KMS-11 (cell line): ENCODE measurements around the gene PLXNA2.

Experiments
- H2AFZ ChIP-seq: fragments of 200-600 bp; sonication (generic); 2 replicates; pipeline ENCODE4 v1.6.1; 2016; ENCODE audit warnings: antibody characterized with exemption, mixed run types, low read depth
- H3K27ac ChIP-seq: fragments of 200-600 bp; sonication (generic); 2 replicates; pipeline ENCODE4 v1.6.1; 2016; ENCODE audit warnings: mild to moderate bottlenecking, mixed run types
- H3K27me3 ChIP-seq: fragments of 200-600 bp; sonication (generic); 2 replicates; pipeline ENCODE4 v1.6.1; 2017; ENCODE audit warnings: mild to moderate bottlenecking, low read depth, mixed run types, moderate library complexity; ENCODE audit not compliant: insufficient read depth
- H3K36me3 ChIP-seq: fragments of 200-600 bp; sonication (generic); 2 replicates; pipeline ENCODE4 v1.6.1; 2017; ENCODE audit warnings: mild to moderate bottlenecking, mixed run types; ENCODE audit not compliant: insufficient read depth
- H3K4me1 ChIP-seq: fragments of 200-600 bp; sonication (generic); 2 replicates; pipeline ENCODE4 v1.6.1; 2016; ENCODE audit warnings: mild to moderate bottlenecking, low read depth, mixed run types; ENCODE audit not compliant: poor library complexity, severe bottlenecking
- H3K4me2 ChIP-seq: fragments of 200-600 bp; sonication (generic); 2 replicates; pipeline ENCODE4 v1.7.0; 2016; ENCODE audit warnings: mild to moderate bottlenecking, mixed run types
- H3K4me3 ChIP-seq: fragments of 200-600 bp; sonication (generic); IDR thresholded peaks from 2 replicates; pipeline ENCODE4 v1.6.1; 2017; ENCODE audit warnings: low read depth, low read length, mixed read lengths; ENCODE audit not compliant: insufficient read depth
- H3K79me2 ChIP-seq: fragments of 200-600 bp; sonication (generic); 2 replicates; pipeline ENCODE4 v1.6.1; 2016; ENCODE audit warnings: low read depth, mixed run types; ENCODE audit not compliant: insufficient read depth
- H3K9ac ChIP-seq: fragments of 200-600 bp; sonication (generic); 2 replicates; pipeline ENCODE4 v1.6.1; 2016; ENCODE audit warnings: mild to moderate bottlenecking, mixed run types
- H4K20me1 ChIP-seq: fragments of 200-600 bp; sonication (generic); 2 replicates; pipeline ENCODE4 v1.6.1; 2016; ENCODE audit warnings: mild to moderate bottlenecking, mixed run types; ENCODE audit not compliant: insufficient read depth
- CTCF ChIP-seq: fragments of 200-600 bp; sonication (generic); conservative IDR thresholded peaks from 2 replicates; pipeline ENCODE4 v1.6.1; 2017; ENCODE audit warnings: low read depth, mild to moderate bottlenecking, antibody characterized with exemption, low read length, moderate library complexity, mixed read lengths

The PLXNA2 gene

GRCh38 chr1:208264469-208265121, 20.4 kb upstream of the PLXNA2 start:
- Histone ChIP-seq H3K4me3 (no peak overlapping the region), H3K27me3 (no peaks in the 10 kb centered on the region)

GRCh38 chr1:208261874-208262273, 17.7 kb upstream of the PLXNA2 start:
- peaks cover 5% of the 10 kb centered on the region for H3K4me1 ChIP-seq
- H3K79me2 ChIP-seq = no peaks in the 10 kb centered on the region
- H3K4me3 ChIP-seq = no peak overlapping the region
- no peaks in the 10 kb centered on the region for H3K27me3 ChIP-seq
- TF ChIP-seq CTCF = no peak
- no peak overlapping the region for H3K27ac ChIP-seq
- H3K4me2 ChIP-seq = no peak overlapping the region
- H4K20me1 ChIP-seq = no peaks in the 10 kb centered on the region
- H3K9ac ChIP-seq = no peak overlapping the region
- H2AFZ ChIP-seq = no peak overlapping the region
- H3K36me3 ChIP-seq = no peaks in the 10 kb centered on the region

More at GRCh38 chr1:208264469-208265121, 20.4 kb upstream of the PLXNA2 start:
- Histone ChIP-seq H3K27ac (no peak overlapping the region), H3K79me2 (no peaks in the 10 kb centered on the region), H2AFZ (no peak overlapping the region), H3K4me1 (no peaks in the 10 kb centered on the region), H3K36me3 (no peaks in the 10 kb centered on the region), H3K4me2 (no peak overlapping the region), H3K9ac (no peak overlapping the region), H4K20me1 (no peaks in the 10 kb centered on the region)
- TF ChIP-seq CTCF = no peak

GRCh38 chr1:208258277-208258676, 14.1 kb upstream of the PLXNA2 start:
- Histone ChIP-seq H4K20me1 (no peaks in the 10 kb centered on the region), H3K36me3 (no peaks in the 10 kb centered on the region), H3K4me3 (no peak overlapping the region), H3K4me2 (no peak overlapping the region), H3K79me2 (no peaks in the 10 kb centered on the region), H2AFZ (no peak overlapping the region), H3K4me1 (peaks cover 15% of the 10 kb centered on the region), H3K27me3 (no peaks in the 10 kb centered on the region), H3K9ac (no peak overlapping the region), H3K27ac (no peak overlapping the region)
- no peak for TF ChIP-seq CTCF

GRCh38 chr1:208257351-208257750, 13.2 kb upstream of the PLXNA2 start:
- Histone ChIP-seq H2AFZ (no peak overlapping the region), H3K79me2 (no peaks in the 10 kb centered on the region), H3K9ac (no peak overlapping the region), H3K4me1 (peaks cover 15% of the 10 kb centered on the region), H3K36me3 (no peaks in the 10 kb centered on the region), H4K20me1 (no peaks in the 10 kb centered on the region), H3K27me3 (no peaks in the 10 kb centered on the region), H3K4me2 (no peak overlapping the region), H3K27ac (no peak overlapping the region), H3K4me3 (no peak overlapping the region)
- TF ChIP-seq CTCF = no peak
